NT2/D1 (cell line): Measurements from ENCODE around the gene CACNA1C.

Source experiments
- DNase-seq: peaks from one replicate; pipeline ENCODE4 v3.0.0-alpha.2; 2011; ENCODE audit warnings: low read depth, low spot score
- H3K27me3 ChIP-seq: 2 replicates; pipeline ENCODE4 v1.6.0; 2011; ENCODE audit warnings: mild to moderate bottlenecking; ENCODE audit not compliant: insufficient read length, insufficient read depth
- H3K36me3 ChIP-seq: 2 replicates; pipeline ENCODE4 v1.6.1; 2011; ENCODE audit warnings: mild to moderate bottlenecking, low read length, mixed read lengths; ENCODE audit not compliant: insufficient read depth, insufficient read length
- H3K4me1 ChIP-seq: 2 replicates; pipeline ENCODE4 v1.5.1; 2011; ENCODE audit not compliant: insufficient read depth, insufficient read length
- H3K4me3 ChIP-seq: 2 replicates; pipeline ENCODE4 v1.5.1; 2011; ENCODE audit warnings: low read depth; ENCODE audit not compliant: insufficient read length
- H3K9ac ChIP-seq: 2 replicates; pipeline ENCODE4 v1.6.0; 2011; ENCODE audit warnings: low read depth; ENCODE audit not compliant: insufficient read length
- H3K9me3 ChIP-seq: 2 replicates; pipeline ENCODE4 v1.5.1; 2011; ENCODE audit warnings: mild to moderate bottlenecking, low read length; ENCODE audit not compliant: insufficient read depth
- SUZ12 ChIP-seq: IDR thresholded peaks from 2 replicates; pipeline ENCODE4 v1.6.1; 2011; ENCODE audit not compliant: insufficient read length, insufficient read depth; ENCODE audit errors: extremely low read depth
- YY1 ChIP-seq: IDR thresholded peaks from 2 replicates; pipeline ENCODE4 v1.6.1; 2011; ENCODE audit not compliant: insufficient read length, insufficient read depth
- ZNF274 ChIP-seq: IDR thresholded peaks from 2 replicates; pipeline ENCODE4 v1.6.1; 2011; ENCODE audit warnings: mild to moderate bottlenecking, low read depth, low read length

Gene CACNA1C

GRCh38 chr12:2329661-2330210 lies 276.9 kb downstream of the CACNA1C start:
- no peak for DNase-seq
- no peak for TF ChIP-seq ZNF274
- no peak for TF ChIP-seq YY1
- TF ChIP-seq SUZ12, result no peak
- H3K4me1 ChIP-seq, result no peaks in the 10 kb centered on the region
- H3K9me3 ChIP-seq, result no peaks in the 10 kb centered on the region
- H3K9ac ChIP-seq, result no peak overlapping the region
- H3K4me3 ChIP-seq, result no peak overlapping the region
- no peaks in the 10 kb centered on the region for H3K36me3 ChIP-seq
- no peaks in the 10 kb centered on the region for H3K27me3 ChIP-seq

GRCh38 chr12:2332236-2332635 lies 279.4 kb downstream of the CACNA1C start:
- TF ChIP-seq YY1, result no peak
- H3K27me3 ChIP-seq, result no peaks in the 10 kb centered on the region
- peaks cover 10% of the 10 kb centered on the region for H3K4me1 ChIP-seq
- no peak for DNase-seq
- no peak overlapping the region for H3K4me3 ChIP-seq
- no peaks in the 10 kb centered on the region for H3K9me3 ChIP-seq
- H3K36me3 ChIP-seq, result no peaks in the 10 kb centered on the region
- H3K9ac ChIP-seq, result no peak overlapping the region

GRCh38 chr12:2332947-2333346 lies 280.2 kb downstream of the CACNA1C start:
- Histone ChIP-seq H3K9me3 (no peaks in the 10 kb centered on the region), H3K4me1 (peaks cover 13% of the 10 kb centered on the region), H3K4me3 (no peak overlapping the region), H3K9ac (no peak overlapping the region), H3K27me3 (no peaks in the 10 kb centered on the region), H3K36me3 (no peaks in the 10 kb centered on the region)
- TF ChIP-seq SUZ12, result no peak
- no peak for TF ChIP-seq YY1
- TF ChIP-seq ZNF274, result no peak
- no peak for DNase-seq

GRCh38 chr12:2333491-2334195 lies 280.9 kb downstream of the CACNA1C start:
- H3K9me3 ChIP-seq, result no peaks in the 10 kb centered on the region
- H3K27me3 ChIP-seq, result no peaks in the 10 kb centered on the region
- H3K4me3 ChIP-seq, result no peak overlapping the region
- TF ChIP-seq YY1, result no peak
- no peak for TF ChIP-seq SUZ12
- no peak for TF ChIP-seq ZNF274
- H3K9ac ChIP-seq, result no peak overlapping the region
- H3K36me3 ChIP-seq, result no peaks in the 10 kb centered on the region
- peaks cover 15% of the 10 kb centered on the region for H3K4me1 ChIP-seq
- DNase-seq, result no peak

- no peaks in the 10 kb centered on the region for H3K9me3 ChIP-seq
- peaks cover 15% of the 10 kb centered on the region for H3K4me1 ChIP-seq
- TF ChIP-seq SUZ12 (no peak), ZNF274 (no peak), YY1 (no peak)
- no peak for DNase-seq
- H3K36me3 ChIP-seq, result no peaks in the 10 kb centered on the region
- H3K27me3 ChIP-seq, result no peaks in the 10 kb centered on the region
- H3K4me3 ChIP-seq, result no peak overlapping the region
- H3K9ac ChIP-seq, result no peak overlapping the region
Observed at GRCh38 chr12:2334271-2334670, 281.5 kb downstream of the CACNA1C start.

GRCh38 chr12:2334689-2335088 lies 281.9 kb downstream of the CACNA1C start:
- Histone ChIP-seq H3K9ac (no peak overlapping the region), H3K36me3 (no peaks in the 10 kb centered on the region), H3K27me3 (no peaks in the 10 kb centered on the region), H3K9me3 (no peaks in the 10 kb centered on the region), H3K4me1 (peaks cover 15% of the 10 kb centered on the region), H3K4me3 (no peak overlapping the region)
- TF ChIP-seq YY1 (no peak), ZNF274 (no peak), SUZ12 (no peak)
- no peak for DNase-seq

- Histone ChIP-seq H3K36me3 (no peaks in the 10 kb centered on the region), H3K4me3 (no peak overlapping the region), H3K9ac (no peak overlapping the region), H3K9me3 (no peaks in the 10 kb centered on the region), H3K4me1 (peaks cover 15% of the 10 kb centered on the region), H3K27me3 (no peaks in the 10 kb centered on the region)
- TF ChIP-seq YY1 (no peak), ZNF274 (no peak), SUZ12 (no peak)
- no peak for DNase-seq
Observed at GRCh38 chr12:2335109-2335508, 282.3 kb downstream of the CACNA1C start.

- no peak for DNase-seq
- no peaks in the 10 kb centered on the region for H3K36me3 ChIP-seq
- H3K27me3 ChIP-seq, result no peaks in the 10 kb centered on the region
- peaks cover 15% of the 10 kb centered on the region for H3K4me1 ChIP-seq
- no peaks in the 10 kb centered on the region for H3K9me3 ChIP-seq
- no peak overlapping the region for H3K9ac ChIP-seq
- no peak overlapping the region for H3K4me3 ChIP-seq
- TF ChIP-seq SUZ12 (no peak), ZNF274 (no peak), YY1 (no peak)
Observed at GRCh38 chr12:2335513-2335912, 282.7 kb downstream of the CACNA1C start.
